Testis (tissue), 3 donors: ENCODE data around the gene STK39. TPM values are rescaled to one million over a fixed set of nuclear protein-coding genes. Genes with fewer than 3 reads are reported as not detected.

Experiments used
- DNase-seq: peaks from one replicate; pipeline ENCODE4 v3.0.0-alpha.2; 2019
- H3K27ac ChIP-seq, 2 donors: fragments of 200-600 bp; sonication (generic); one replicate each; pipeline ENCODE4 v1.5.1; 2019
- H3K27me3 ChIP-seq: fragments of 200-600 bp; sonication (generic); one replicate; pipeline ENCODE4 v1.5.1; 2019
- H3K36me3 ChIP-seq: fragments of 200-600 bp; sonication (generic); one replicate; pipeline ENCODE4 v1.5.1; 2017; ENCODE audit warnings: low read depth; ENCODE audit errors: missing control alignments
- H3K4me1 ChIP-seq: fragments of 200-600 bp; sonication (generic); one replicate; pipeline ENCODE4 v1.5.1; 2019
- H3K4me3 ChIP-seq, 2 donors: fragments of 200-600 bp; sonication (generic); one replicate each; pipeline ENCODE4 v1.5.1; 2017 to 2019
- H3K9me3 ChIP-seq: fragments of 200-600 bp; sonication (generic); one replicate; pipeline ENCODE4 v1.5.1; 2017
- POLR2A ChIP-seq: fragments of 450-650 bp; IDR thresholded peaks from one replicate; pipeline ENCODE4 v1.6.1; 2017; ENCODE audit warnings: antibody characterized with exemption, mild to moderate bottlenecking, moderate library complexity
- WGBS, 2 donors: methylation state at CpG; one replicate each; pipeline ENCODE4 v1.1.5; 2018; 5-methylcytosine and 5-hydroxymethylcytosine counted together
- intact Hi-C: fragments of 100-400 bp; cut with DNase I; formaldehyde crosslinking; loops from one replicate; pipeline ENCODE4 v1.15.1; 2023; ENCODE audit warnings: low total_unique reads
- polyA plus RNA-seq: library from polyadenylated mRNA; stranded (reverse); fragments of 350-450 nt; fragmentation: Illumina TruSeq; extraction: RNeasy Lipid Tissue Mini Kit (QIAGEN cat#74804); gene quantifications from one replicate; pipeline ENCODE4 v1.2.3, GENCODE V29; 2014; ENCODE audit warnings: low read depth, low replicate concordance; ENCODE audit not compliant: insufficient read depth
- total RNA-seq, 2 donors: library from RNA; depleted of rRNA; stranded (reverse); fragments of >200 nt; gene quantifications; one replicate each; pipeline ENCODE4 v1.2.3, GENCODE V29; 2016
- TF ChIP-seq, protein P1 (sequence below), 3 experiments: fragments of 450-650 bp in 2 of 3; fragments of 200-600 bp in 1 of 3; sonication (generic) in 1 of 3; IDR thresholded peaks; one replicate each; pipeline ENCODE4 v1.5.1; 2016 to 2019; ENCODE audit warnings: antibody characterized with exemption in 3 of 3, mild to moderate bottlenecking in 2 of 3, moderate library complexity in 1 of 3

Gene STK39
- total and polyA plus RNA-seq, 3 donors from 2014 or later, result 26.4 to 70.7 (median 41.8) TPM

DNA sequence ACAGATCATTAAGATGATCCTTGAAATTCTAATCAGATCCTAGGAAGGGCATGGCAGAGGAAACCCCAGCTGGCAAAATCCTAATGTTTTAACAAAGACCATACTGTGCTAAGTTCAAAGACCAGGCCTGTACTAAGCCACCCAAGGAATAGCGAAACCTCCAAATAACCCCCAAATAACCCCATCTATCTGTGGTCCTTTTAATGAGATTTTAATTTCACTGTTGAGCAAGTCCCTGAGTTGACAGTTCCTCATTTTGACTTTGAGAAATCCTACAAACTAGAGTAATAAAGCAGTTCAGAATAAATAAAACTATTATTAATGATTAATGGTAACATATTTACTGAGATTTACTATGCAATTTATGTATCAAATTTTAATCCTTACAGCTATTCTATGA, 259.8 kb downstream of the STK39 start:
- no peaks in the 10 kb centered on the region for H3K9me3 ChIP-seq
- no peaks in the 10 kb centered on the region for H3K36me3 ChIP-seq
- DNase-seq, result no peak
- H3K27me3 ChIP-seq, result no peaks in the 10 kb centered on the region
- 88 to 95% methylated on average over 1 of the region's 1 CpG for WGBS, 2 donors
- H3K4me1 ChIP-seq, result no peaks in the 10 kb centered on the region
- H3K4me3 ChIP-seq, result no peak overlapping the region
- no peak overlapping the region for H3K27ac ChIP-seq
- TF ChIP-seq, protein P1, sequence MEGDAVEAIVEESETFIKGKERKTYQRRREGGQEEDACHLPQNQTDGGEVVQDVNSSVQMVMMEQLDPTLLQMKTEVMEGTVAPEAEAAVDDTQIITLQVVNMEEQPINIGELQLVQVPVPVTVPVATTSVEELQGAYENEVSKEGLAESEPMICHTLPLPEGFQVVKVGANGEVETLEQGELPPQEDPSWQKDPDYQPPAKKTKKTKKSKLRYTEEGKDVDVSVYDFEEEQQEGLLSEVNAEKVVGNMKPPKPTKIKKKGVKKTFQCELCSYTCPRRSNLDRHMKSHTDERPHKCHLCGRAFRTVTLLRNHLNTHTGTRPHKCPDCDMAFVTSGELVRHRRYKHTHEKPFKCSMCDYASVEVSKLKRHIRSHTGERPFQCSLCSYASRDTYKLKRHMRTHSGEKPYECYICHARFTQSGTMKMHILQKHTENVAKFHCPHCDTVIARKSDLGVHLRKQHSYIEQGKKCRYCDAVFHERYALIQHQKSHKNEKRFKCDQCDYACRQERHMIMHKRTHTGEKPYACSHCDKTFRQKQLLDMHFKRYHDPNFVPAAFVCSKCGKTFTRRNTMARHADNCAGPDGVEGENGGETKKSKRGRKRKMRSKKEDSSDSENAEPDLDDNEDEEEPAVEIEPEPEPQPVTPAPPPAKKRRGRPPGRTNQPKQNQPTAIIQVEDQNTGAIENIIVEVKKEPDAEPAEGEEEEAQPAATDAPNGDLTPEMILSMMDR (IDR thresholded peaks at IDR 0.05), result no peak
- TF ChIP-seq POLR2A, result no peak
- intact Hi-C loops, result no loop called here

DNA sequence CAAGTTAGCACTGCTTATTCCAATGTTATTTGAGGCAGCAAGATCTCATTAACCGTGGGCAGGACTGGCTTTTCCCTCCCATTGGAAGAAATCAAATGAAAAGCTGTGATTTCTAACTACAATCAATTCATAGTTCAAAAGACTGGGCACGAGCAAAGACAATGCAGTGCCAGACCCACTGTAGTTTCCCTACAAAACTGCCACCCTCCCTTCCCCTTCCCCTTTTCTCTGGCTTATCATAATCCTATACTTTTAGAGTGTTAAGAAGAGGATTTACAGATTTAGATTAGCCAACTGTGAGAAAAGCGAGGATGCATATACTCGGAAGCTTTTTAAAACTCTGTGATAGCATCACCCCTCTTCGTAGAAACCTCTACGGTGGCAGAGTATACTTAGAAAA, 260.4 kb downstream of the STK39 start:
- WGBS, 2 donors, result 92 to 95% methylated on average over 6 of the region's 6 CpGs
- DNase-seq, result no peak

DNA sequence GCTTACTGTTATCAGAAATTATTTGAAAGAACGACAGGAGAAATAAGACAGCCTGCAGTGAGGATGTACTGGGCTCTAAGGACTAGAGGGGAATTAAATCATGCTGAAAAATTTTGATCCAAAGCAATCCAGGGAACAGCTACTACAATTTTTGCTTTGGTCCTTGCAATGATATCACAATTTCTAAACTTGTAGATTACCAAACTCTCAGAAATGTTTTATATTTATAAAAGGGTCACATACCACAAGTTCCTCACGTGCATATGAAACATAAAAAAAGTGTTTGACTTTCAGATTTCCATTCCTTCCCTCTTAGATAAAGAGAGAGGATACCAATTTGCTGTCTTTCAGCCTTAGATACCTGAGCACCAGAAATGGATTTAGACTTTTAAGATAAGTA, 261.2 kb downstream of the STK39 start:
- 73 to 75% methylated on average over 2 of the region's 2 CpGs for WGBS, 2 donors
- no peak for TF ChIP-seq POLR2A
- TF ChIP-seq, protein P1 (IDR thresholded peaks at IDR 0.05), result no peak
- intact Hi-C loops, result no loop called here

More for the DNA sequence above, 260.4 kb downstream of the STK39 start:
- H3K4me3 ChIP-seq, result no peak overlapping the region
- no peaks in the 10 kb centered on the region for H3K27me3 ChIP-seq
- no peaks in the 10 kb centered on the region for H3K36me3 ChIP-seq
- TF ChIP-seq, protein P1 (IDR thresholded peaks at IDR 0.05), result no peak
- TF ChIP-seq POLR2A, result no peak
- H3K9me3 ChIP-seq, result no peaks in the 10 kb centered on the region
- H3K27ac ChIP-seq, result no peak overlapping the region
- intact Hi-C loops, result no loop called here
- no peaks in the 10 kb centered on the region for H3K4me1 ChIP-seq

GRCh38 chr2:167981945-167982344, 265.4 kb downstream of the STK39 start:
- H3K9me3 ChIP-seq, result no peaks in the 10 kb centered on the region
- TF ChIP-seq, protein P1 (IDR thresholded peaks at IDR 0.05), result no peak
- TF ChIP-seq POLR2A, result no peak
- no peaks in the 10 kb centered on the region for H3K27me3 ChIP-seq
- no peaks in the 10 kb centered on the region for H3K36me3 ChIP-seq
- H3K4me1 ChIP-seq, result no peaks in the 10 kb centered on the region
- H3K27ac ChIP-seq, result no peak overlapping the region
- intact Hi-C loops, result no loop called here
- no peak for DNase-seq
- 96 to 99% methylated on average over 5 of the region's 5 CpGs for WGBS, 2 donors
- H3K4me3 ChIP-seq, result no peak overlapping the region

More for the DNA sequence above, 261.2 kb downstream of the STK39 start:
- Histone ChIP-seq H3K27me3 (no peaks in the 10 kb centered on the region), H3K4me3 (no peak overlapping the region), H3K27ac (no peak overlapping the region), H3K9me3 (no peaks in the 10 kb centered on the region), H3K4me1 (no peaks in the 10 kb centered on the region), H3K36me3 (no peaks in the 10 kb centered on the region)
- no peak for DNase-seq

DNA sequence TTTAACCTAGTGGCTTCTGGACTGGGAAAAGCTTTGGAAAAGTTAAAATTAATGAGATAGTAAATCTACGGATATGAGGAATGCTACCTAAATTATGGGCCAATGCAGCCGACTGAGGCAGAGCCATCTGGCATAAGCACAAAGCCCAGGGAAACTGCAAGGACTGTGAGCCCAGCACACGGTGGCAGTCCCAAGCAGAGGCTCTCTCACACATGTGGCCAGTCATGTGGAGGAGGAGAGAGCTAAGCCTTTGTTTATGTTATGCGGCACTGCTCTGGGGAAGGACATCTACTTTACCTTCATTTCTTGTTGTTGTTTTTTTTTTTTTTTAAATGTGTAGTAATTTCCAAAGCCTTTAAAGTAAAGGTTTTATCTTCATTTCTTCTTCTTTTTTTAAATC, 267.0 kb downstream of the STK39 start:
- Histone ChIP-seq H3K36me3 (no peaks in the 10 kb centered on the region), H3K4me3 (no peak overlapping the region), H3K27ac (no peak overlapping the region), H3K27me3 (no peaks in the 10 kb centered on the region), H3K4me1 (no peaks in the 10 kb centered on the region), H3K9me3 (no peaks in the 10 kb centered on the region)
- TF ChIP-seq, protein P1 (IDR thresholded peaks at IDR 0.05), result no peak
- no peak for TF ChIP-seq POLR2A
- intact Hi-C loops, result no loop called here
- WGBS, 2 donors, result 81 to 83% methylated on average over 4 of the region's 4 CpGs
- no peak for DNase-seq
